Nephron (organoid): ENCODE results near the gene FAM124B.
"Not testable (repeated sequence)": the region's sequence is repeated elsewhere in the genome, so short reads cannot be mapped to it uniquely, and the experiment has no call there.

ENCODE experiments used
- H3K27ac Mint-ChIP-seq, 3 experiments: 2 replicates each; pipeline ENCODE4 v1.8.0; 2020; ENCODE audit warnings: mixed read lengths in 3 of 3, mild to moderate bottlenecking in 2 of 3, moderate library complexity in 1 of 3
- H3K27me3 Mint-ChIP-seq: 2 replicates; pipeline ENCODE4 v1.8.0; 2021; ENCODE audit warnings: low read depth, mild to moderate bottlenecking, moderate library complexity, mixed read lengths
- H3K36me3 Mint-ChIP-seq: 2 replicates; pipeline ENCODE4 v1.8.0; 2020; ENCODE audit warnings: low read depth, mixed read lengths
- H3K4me1 Mint-ChIP-seq: 2 replicates; pipeline ENCODE4 v1.8.0; 2020; ENCODE audit warnings: mixed read lengths
- H3K4me3 Mint-ChIP-seq, 3 experiments: 2 replicates each; pipeline ENCODE4 v1.8.0; 2020; ENCODE audit warnings: mild to moderate bottlenecking in 3 of 3, mixed read lengths in 3 of 3, moderate library complexity in 2 of 3
- H3K9me3 Mint-ChIP-seq: 2 replicates; pipeline ENCODE4 v1.8.0; 2020; ENCODE audit warnings: mixed read lengths
- TF ChIP-seq, protein P1 (sequence below), 3 experiments: fragments of 200-600 bp; sonication (generic); IDR thresholded peaks; one replicate each; pipeline ENCODE4 v1.5.0; 2021; ENCODE audit warnings: antibody characterized with exemption in 3 of 3; ENCODE audit not compliant: unreplicated experiment in 3 of 3

Gene FAM124B

DNA sequence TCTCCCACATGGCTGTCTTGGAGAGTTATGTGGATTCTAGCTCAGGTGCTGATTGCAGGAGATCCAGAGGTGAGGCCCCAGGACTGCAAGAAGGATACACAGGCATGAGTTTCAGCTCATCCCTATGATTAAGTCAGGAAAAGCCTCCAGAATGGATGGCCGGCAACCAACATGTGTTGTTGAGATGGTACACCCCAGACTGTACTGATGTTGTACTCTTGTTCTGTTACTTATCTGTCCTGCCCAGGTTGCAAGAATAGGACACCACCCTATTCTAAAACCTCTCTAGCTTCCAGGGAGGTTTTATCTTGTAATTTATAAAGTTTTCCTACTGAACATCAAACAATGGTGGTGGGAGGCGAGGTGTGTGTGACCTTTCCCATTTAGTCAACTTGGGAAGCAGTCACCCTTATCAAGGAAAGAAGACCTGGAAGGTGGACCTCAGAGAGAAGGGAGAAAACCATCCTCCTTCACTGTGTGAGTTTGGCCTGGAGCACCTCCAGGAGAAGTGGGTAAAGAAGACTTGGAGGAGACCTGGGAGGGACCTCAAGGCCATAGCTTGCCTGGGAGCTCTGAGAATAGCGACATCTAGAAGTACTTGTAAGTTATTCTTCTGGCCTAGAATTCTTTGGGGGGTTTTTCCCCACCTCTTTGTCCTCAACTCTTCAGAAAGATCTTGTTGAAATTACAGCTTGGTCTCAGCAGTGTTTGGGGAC lies 8.6 kb downstream of the FAM124B start:
- Mint-ChIP-seq H3K4me1 (peaks cover 7% of the 10 kb centered on the region), H3K27me3 (no peaks in the 10 kb centered on the region), H3K27ac (no peak overlapping the region), H3K4me3 (no peak overlapping the region), H3K36me3 (no peaks in the 10 kb centered on the region), H3K9me3 (no peaks in the 10 kb centered on the region)
- TF ChIP-seq, protein P1, sequence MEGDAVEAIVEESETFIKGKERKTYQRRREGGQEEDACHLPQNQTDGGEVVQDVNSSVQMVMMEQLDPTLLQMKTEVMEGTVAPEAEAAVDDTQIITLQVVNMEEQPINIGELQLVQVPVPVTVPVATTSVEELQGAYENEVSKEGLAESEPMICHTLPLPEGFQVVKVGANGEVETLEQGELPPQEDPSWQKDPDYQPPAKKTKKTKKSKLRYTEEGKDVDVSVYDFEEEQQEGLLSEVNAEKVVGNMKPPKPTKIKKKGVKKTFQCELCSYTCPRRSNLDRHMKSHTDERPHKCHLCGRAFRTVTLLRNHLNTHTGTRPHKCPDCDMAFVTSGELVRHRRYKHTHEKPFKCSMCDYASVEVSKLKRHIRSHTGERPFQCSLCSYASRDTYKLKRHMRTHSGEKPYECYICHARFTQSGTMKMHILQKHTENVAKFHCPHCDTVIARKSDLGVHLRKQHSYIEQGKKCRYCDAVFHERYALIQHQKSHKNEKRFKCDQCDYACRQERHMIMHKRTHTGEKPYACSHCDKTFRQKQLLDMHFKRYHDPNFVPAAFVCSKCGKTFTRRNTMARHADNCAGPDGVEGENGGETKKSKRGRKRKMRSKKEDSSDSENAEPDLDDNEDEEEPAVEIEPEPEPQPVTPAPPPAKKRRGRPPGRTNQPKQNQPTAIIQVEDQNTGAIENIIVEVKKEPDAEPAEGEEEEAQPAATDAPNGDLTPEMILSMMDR (IDR thresholded peaks at IDR 0.05; ENCODE audit: unreplicated experiment in 3 of 3) = no peak

DNA sequence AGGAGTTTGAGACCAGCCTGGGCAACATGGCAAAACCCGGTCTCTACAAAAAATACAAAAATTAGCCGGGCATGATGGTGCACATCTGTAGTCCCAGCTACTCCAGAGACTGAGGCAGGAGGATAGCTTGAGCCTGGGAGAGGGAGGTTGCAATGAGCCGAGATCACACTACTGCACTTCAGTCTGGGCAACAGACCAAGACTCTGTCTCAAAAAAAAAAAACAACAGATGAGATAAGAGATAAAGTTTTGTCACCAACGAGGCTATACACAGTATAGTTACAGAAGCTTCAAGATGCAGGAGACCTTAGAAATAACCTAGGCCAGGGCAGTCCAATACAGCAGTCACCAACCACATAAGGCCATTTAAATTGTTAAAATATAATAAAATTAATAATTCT lies 9.4 kb downstream of the FAM124B start:
- Mint-ChIP-seq H3K27me3 (no peaks in the 10 kb centered on the region), H3K36me3 (no peaks in the 10 kb centered on the region), H3K4me3 (no peak overlapping the region), H3K4me1 (peaks cover 9% of the 10 kb centered on the region), H3K27ac (no peak overlapping the region), H3K9me3 (no peaks in the 10 kb centered on the region)
- TF ChIP-seq, protein P1 (IDR thresholded peaks at IDR 0.05; ENCODE audit: unreplicated experiment in 3 of 3) = no peak

DNA sequence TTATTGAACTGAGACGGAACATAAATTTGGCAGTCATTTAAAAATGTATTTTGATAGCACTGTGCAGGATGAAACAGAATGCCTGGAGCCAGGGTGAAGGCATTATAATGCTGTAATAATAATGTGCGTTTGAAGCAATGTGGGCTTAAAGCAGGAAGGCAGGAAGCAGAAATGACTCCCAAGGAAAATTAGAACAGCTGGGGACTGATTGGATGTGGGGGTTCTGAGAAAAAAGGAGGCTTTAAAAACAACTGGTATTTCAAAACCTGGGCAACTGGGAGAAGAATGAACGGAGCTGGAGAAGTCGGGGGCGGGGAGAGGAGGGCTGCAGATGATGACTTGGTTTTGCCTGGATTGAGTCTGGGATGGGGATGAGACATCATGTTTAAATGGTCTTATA lies 12.6 kb downstream of the FAM124B start:
- peaks cover 16% of the 10 kb centered on the region for H3K4me1 Mint-ChIP-seq
- H3K27ac Mint-ChIP-seq = peak overlapping the region in 1 of 3 experiments; percentile 23
- H3K4me3 Mint-ChIP-seq = no peak overlapping the region
- TF ChIP-seq, protein P1 (IDR thresholded peaks at IDR 0.05; ENCODE audit: unreplicated experiment in 3 of 3) = no peak
- H3K36me3 Mint-ChIP-seq = no peaks in the 10 kb centered on the region
- no peaks in the 10 kb centered on the region for H3K9me3 Mint-ChIP-seq
- no peaks in the 10 kb centered on the region for H3K27me3 Mint-ChIP-seq

DNA sequence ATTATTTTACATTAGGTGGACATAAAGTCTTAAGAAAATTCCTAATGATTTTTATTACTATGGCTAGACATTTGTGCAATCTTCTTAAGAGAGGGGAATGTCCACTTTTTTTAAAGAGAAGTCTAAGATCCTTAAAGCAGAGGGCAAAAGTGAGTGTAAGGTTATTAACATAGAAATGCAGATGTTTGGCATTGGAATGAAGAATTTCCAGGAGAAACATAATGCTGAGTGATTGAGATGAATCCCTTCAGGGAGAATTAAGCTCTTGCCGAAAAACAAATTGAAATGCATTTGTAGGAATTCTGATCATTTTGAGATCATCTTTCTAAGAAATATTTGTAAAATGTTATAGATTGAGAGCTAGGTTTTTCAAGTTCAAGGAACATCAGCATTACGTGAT lies 15.0 kb downstream of the FAM124B start:
- Mint-ChIP-seq H3K4me3 (no peak overlapping the region), H3K27ac (no peak overlapping the region), H3K27me3 (no peaks in the 10 kb centered on the region), H3K9me3 (no peaks in the 10 kb centered on the region), H3K36me3 (no peaks in the 10 kb centered on the region), H3K4me1 (peaks cover 18% of the 10 kb centered on the region)
- TF ChIP-seq, protein P1 (IDR thresholded peaks at IDR 0.05; ENCODE audit: unreplicated experiment in 3 of 3) = no peak

DNA sequence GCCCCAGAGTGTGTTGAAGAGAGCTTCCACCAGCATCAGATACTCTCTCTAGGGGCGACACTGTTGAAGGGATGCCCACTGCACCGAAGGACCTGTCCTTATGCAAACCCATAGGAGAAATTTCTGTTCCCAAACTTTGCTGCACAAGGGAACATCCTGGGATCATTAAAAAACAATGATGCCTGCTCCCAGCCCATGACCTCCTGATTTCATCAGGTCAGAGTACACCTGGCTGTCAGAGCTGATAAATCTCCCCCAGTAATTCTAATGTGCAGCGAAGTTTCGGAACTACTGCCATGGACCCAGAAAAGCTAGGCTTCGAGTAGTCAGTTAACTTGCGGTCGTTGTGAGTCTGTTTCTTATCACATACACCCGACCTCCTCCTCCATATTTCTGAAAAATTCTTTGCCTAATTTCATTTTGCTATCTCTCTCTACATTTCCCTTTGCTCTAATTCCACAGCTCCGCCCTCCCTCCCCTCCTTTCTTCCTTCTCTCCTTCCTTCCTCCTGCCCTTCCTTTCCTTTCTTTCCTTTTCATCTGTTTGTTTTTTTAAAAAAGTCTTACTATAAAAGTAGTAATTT lies 18.8 kb downstream of the FAM124B start:
- no peaks in the 10 kb centered on the region for H3K27me3 Mint-ChIP-seq
- TF ChIP-seq, protein P1 (IDR thresholded peaks at IDR 0.05; ENCODE audit: unreplicated experiment in 3 of 3) = no peak
- H3K36me3 Mint-ChIP-seq = no peaks in the 10 kb centered on the region
- peaks cover 17% of the 10 kb centered on the region for H3K4me1 Mint-ChIP-seq
- H3K27ac Mint-ChIP-seq = no peak overlapping the region
- H3K4me3 Mint-ChIP-seq = no peak overlapping the region
- no peaks in the 10 kb centered on the region for H3K9me3 Mint-ChIP-seq

DNA sequence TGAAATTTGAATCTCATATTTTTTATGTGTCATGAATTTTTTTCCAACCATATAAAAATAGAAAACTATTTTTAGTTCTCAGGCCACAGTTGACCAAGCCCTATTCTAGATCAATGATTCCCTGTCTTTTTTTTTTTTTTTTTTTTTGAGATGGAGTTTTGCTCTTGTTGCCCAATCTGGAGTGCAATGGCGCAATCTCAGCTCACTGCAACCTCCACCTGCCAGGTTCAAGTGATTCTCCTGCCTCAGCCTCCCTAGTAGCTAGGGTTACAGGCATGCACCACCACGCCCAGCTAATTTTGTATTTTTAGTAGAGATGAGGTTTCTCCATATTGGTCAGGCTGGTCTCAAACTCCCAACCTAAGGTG lies 19.6 kb downstream of the FAM124B start:
- Mint-ChIP-seq H3K4me1 (peaks cover 13% of the 10 kb centered on the region), H3K27ac (peak overlapping the region in 1 of 3 experiments; percentile 7)
- H3K36me3 Mint-ChIP-seq, H3K9me3 Mint-ChIP-seq, H3K4me3 Mint-ChIP-seq, H3K27me3 Mint-ChIP-seq: not testable (repeated sequence)
